ENCODE data around the gene CES3. TPM values are rescaled to one million over a fixed set of nuclear protein-coding genes. Genes with fewer than 3 reads are reported as not detected.

The CES3 gene
- total and polyA plus RNA-seq, 2 experiments from 2014 or later, result 6.4 to 12.8 TPM

GRCh38 chr16:66919569-66920298, 41.3 kb upstream of the CES3 start:
- Histone ChIP-seq H3K4me3 (no peak overlapping the region), H3K27me3 (no peaks in the 10 kb centered on the region), H3K9me3 (ENCODE audit: low read depth) (no peaks in the 10 kb centered on the region), H3K4me1 (ENCODE audit: low read depth) (peaks cover 37% of the 10 kb centered on the region), H3K27ac (peak overlapping the region; percentile 61), H3K36me3 (no peaks in the 10 kb centered on the region)
- DNase-seq (ENCODE audit: low read depth in 1 of 2, low spot score in 1 of 2), result no peak
- TF ChIP-seq CTCF (IDR thresholded peaks at IDR 0.05; ENCODE audit: low read depth, low read length), result no peak

GRCh38 chr16:66920299-66920590, 40.8 kb upstream of the CES3 start:
- Histone ChIP-seq H3K9me3 (ENCODE audit: low read depth) (no peaks in the 10 kb centered on the region), H3K4me3 (no peak overlapping the region), H3K4me1 (ENCODE audit: low read depth) (peaks cover 37% of the 10 kb centered on the region), H3K36me3 (no peaks in the 10 kb centered on the region), H3K27ac (peak overlapping the region; percentile 61), H3K27me3 (no peaks in the 10 kb centered on the region)
- peak in 1 of 2 donors; percentile 24 for DNase-seq (ENCODE audit: low read depth in 1 of 2, low spot score in 1 of 2)
- TF ChIP-seq CTCF (IDR thresholded peaks at IDR 0.05; ENCODE audit: low read depth, low read length), result no peak

GRCh38 chr16:66920924-66921680, 40.0 kb upstream of the CES3 start:
- DNase-seq (ENCODE audit: low read depth in 1 of 2, low spot score in 1 of 2), result no peak
- Histone ChIP-seq H3K27ac (peak overlapping the region; percentile 61), H3K36me3 (no peaks in the 10 kb centered on the region), H3K27me3 (no peaks in the 10 kb centered on the region), H3K4me1 (ENCODE audit: low read depth) (peaks cover 43% of the 10 kb centered on the region), H3K4me3 (no peak overlapping the region), H3K9me3 (ENCODE audit: low read depth) (no peaks in the 10 kb centered on the region)
- TF ChIP-seq CTCF (IDR thresholded peaks at IDR 0.05; ENCODE audit: low read depth, low read length), result no peak

GRCh38 chr16:66921729-66922450, 39.2 kb upstream of the CES3 start:
- H3K36me3 ChIP-seq, result no peaks in the 10 kb centered on the region
- peaks cover 51% of the 10 kb centered on the region for H3K4me1 ChIP-seq (ENCODE audit: low read depth)
- no peaks in the 10 kb centered on the region for H3K27me3 ChIP-seq
- H3K9me3 ChIP-seq (ENCODE audit: low read depth), result no peaks in the 10 kb centered on the region
- H3K4me3 ChIP-seq, result no peak overlapping the region
- H3K27ac ChIP-seq, result peak overlapping the region; percentile 61
- no peak for TF ChIP-seq CTCF (IDR thresholded peaks at IDR 0.05; ENCODE audit: low read depth, low read length)
- DNase-seq (ENCODE audit: low read depth in 1 of 2, low spot score in 1 of 2), result no peak

- Histone ChIP-seq H3K27ac (peak overlapping the region; percentile 14), H3K9me3 (ENCODE audit: low read depth) (no peaks in the 10 kb centered on the region), H3K4me1 (ENCODE audit: low read depth) (peaks cover 58% of the 10 kb centered on the region), H3K4me3 (peak overlapping the region; percentile 92), H3K36me3 (no peaks in the 10 kb centered on the region), H3K27me3 (no peaks in the 10 kb centered on the region)
- no peak for TF ChIP-seq CTCF (IDR thresholded peaks at IDR 0.05; ENCODE audit: low read depth, low read length)
- peak in 1 of 2 donors; percentile 83 for DNase-seq (ENCODE audit: low read depth in 1 of 2, low spot score in 1 of 2)
Measured at GRCh38 chr16:66923247-66923731, 37.8 kb upstream of the CES3 start.

Data from cardiac muscle cell (in vitro differentiated cells and primary cell).